HG02884 (cell line): ENCODE results near the gene REXO4.

Source experiments
- ATAC-seq: cut with Tn5 transposase; IDR thresholded peaks from one replicate; pipeline ENCODE4 v1.9.1; 2021; ENCODE audit warnings: mild to moderate bottlenecking, moderate library complexity; ENCODE audit not compliant: unreplicated experiment

Gene REXO4

DNA sequence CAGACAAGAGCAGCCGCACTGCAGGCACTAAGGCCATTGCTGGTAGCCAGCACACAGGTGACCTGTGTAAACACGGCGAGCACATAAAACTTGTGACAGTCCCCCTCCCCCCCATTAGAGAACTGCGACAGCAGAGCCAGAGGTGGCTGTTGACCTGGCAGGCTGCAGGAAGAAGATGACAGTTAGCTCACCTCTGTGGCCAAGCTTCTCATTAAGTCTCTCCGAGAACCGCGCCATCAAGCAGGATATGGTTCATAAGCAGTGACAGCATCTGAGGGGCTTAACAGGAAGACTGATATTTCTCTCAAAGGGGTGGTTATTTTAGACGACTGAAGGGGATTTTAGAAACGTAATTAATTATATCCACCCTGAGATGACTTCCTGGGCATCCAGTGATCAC, 47.1 kb downstream of the REXO4 start:
- no peak for ATAC-seq

DNA sequence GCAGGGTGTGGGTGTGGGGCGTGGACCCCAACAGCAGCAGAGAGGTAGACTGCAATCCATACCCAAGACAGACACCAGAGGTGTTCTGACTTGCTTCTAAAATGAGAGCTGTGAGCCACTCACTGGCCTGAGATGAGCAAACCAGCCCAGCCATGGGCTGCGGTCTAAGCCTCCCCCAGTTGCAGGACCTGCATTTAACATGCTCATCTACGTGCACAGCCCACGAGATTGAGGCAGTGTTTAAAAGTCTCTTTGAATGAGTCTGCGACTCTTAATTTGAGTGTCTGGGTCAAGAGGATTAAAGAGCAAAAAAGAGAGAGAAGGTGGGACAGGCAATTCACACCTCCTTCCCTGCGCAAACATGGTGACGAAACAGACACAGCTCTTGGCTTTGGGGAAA, 47.9 kb downstream of the REXO4 start:
- no peak for ATAC-seq

DNA sequence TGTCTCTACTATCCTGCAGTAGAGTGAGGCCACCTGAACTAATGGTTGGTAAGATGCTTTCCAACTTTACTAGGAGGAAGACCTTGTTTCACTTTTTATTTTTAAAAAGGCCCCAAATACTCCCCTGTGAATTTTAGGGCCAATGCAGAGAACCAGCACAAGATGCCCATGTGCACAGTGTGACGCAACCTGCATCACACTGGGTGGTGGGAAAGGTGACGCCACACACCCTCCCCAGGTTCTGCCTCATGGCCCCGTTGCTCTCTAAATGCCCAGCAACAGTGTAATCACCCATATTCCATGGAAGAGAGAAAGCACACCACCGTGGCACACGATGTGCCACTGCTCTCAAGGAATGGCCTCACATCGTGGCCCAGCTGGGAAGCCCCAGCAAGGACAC, 48.4 kb downstream of the REXO4 start:
- ATAC-seq: no peak

DNA sequence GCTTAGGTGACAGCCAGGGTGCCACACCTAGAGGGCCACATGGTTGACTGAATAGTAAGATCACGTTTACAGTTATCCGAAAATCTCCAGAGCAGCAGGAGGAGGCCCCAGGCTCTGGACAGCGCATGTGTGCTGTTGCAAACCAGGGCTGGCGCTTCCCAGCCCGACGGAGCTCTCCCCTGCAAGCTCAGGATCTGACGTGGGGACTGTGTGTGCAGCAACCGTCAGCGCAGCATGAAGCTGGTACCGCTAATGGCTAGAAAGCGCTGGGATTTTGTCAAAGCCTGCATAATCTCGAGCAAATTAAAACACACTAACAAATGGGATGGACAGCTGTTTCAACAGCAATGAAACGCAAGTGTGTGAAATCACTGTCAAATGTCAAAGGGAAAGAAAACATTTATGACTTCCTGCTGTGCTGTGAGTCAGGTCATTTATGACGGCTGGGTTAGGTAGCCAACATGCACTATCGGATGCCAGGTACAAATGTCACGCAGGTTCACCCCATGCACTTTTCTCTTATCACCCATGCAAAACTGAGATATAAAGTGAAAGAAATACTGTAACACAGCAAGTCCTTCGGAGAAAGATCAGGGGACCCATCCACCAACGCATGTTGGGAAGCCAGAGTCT, 49.4 kb downstream of the REXO4 start:
- no peak for ATAC-seq

DNA sequence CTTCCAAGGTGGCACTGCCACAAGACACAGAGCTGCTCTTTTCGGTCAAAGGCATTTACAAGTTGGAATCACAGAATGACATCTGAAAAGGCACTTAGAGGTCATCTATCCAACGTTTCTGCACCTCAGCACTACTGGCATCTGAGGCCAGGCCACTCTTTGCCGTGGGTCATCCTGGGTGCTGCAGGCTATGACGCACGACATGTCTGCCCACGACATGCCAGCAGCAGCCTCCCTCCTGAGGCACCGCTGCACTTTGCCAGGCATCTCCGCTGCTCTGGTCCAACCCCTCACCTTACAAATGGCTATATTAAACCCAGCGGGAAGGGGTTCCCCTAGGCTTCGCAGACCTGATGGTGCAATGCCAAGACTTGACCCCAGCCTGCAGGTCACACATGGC, 50.0 kb downstream of the REXO4 start:
- no peak for ATAC-seq

DNA sequence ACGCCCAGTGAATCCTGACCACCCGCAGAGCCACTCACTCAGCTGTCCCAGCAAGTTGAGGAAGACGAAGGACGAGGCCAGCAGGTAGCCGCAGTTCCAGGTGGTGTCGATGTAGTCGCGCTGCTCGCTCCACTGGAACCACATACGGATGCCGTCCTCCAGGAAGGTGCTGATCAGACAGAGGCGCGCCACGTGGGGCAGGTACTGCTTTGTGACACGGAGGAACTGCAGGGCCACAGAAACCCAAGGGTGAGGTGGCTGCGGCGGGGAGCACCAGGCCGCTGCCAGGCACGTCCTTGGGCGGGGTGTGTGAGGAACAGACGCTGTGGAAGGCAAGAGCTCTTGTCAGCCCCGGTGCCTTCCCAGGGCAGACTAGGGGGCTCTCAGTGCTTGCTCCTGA, 50.6 kb downstream of the REXO4 start:
- no peak for ATAC-seq

DNA sequence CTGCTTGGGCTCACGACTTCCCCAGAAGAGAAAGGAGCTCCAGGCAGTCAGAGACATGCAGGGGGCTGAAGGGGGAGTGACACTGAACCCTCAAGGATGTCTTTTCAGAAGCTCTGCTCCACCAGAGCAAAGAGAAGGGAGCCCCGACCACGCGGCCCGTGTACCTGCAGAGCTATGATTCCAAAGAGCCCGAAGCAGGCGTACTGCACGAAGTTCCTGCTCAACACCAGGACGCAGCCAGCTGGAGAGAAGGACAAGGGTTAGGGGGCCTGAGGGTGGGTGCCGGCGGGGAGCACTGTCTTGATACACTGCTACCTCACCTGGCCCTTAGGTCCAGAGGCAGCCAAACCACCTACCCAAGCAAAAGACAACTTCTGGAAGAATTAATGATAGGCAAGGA, 51.4 kb downstream of the REXO4 start:
- ATAC-seq: no peak

DNA sequence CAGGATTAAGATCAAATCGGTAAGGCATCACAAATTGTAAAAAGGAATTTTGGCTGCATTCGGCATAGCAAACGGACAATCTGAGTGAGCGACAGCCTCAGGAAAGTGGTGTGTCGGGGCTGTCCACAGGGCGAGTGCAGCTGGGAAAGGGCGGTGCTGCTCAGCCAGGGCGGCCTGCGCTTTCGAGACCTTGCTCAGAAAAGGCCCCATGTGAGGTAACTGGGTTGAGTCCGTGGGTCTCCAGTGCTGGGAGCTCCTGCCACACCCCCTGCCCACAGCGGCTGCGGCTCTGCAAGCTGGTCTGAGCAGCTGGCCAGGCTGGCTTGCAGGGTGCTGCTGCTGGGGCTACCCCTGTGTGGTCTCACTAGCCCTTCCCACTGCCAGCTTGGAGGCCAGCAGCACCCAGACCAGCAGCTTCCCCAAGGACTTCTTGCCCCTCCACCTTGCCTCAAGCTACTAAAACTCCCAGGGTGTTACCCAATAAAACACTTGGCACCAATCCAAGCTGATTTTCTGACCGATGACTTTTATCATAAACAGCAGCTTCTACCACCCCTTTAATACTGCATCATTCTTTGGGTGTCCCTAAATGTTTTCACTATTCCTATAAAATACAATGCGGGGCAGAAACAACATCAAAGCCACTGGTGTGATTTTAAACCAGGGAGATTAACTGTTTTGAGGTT, 55.3 kb downstream of the REXO4 start:
- no peak for ATAC-seq

DNA sequence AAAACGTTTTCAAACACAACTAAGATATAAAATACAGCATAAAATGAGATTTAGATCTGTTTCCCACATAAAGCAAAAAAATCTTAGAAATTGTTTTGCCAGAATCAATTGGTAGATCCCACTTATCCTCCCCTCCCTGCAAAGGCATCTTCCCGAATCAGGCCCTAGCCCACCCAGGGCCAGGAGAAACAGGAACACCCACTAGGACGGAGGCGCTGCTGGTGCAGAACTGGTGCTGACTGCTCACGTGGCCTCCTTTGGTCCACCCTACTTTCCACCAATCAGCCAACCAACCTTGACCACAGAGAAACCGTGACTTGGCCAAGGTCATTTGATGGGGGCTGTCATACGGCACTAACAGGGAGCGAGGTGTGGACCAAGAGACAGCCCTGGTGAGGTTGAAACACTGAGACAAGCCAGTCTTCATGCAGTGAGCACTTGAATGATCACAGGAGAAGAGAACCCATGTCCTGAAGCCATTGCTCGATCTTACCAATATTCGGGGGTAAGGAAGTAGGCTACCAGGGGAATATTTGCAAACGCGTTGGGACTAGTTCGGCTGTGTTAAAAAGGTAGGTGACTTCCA, 56.2 kb downstream of the REXO4 start:
- ATAC-seq: no peak

DNA sequence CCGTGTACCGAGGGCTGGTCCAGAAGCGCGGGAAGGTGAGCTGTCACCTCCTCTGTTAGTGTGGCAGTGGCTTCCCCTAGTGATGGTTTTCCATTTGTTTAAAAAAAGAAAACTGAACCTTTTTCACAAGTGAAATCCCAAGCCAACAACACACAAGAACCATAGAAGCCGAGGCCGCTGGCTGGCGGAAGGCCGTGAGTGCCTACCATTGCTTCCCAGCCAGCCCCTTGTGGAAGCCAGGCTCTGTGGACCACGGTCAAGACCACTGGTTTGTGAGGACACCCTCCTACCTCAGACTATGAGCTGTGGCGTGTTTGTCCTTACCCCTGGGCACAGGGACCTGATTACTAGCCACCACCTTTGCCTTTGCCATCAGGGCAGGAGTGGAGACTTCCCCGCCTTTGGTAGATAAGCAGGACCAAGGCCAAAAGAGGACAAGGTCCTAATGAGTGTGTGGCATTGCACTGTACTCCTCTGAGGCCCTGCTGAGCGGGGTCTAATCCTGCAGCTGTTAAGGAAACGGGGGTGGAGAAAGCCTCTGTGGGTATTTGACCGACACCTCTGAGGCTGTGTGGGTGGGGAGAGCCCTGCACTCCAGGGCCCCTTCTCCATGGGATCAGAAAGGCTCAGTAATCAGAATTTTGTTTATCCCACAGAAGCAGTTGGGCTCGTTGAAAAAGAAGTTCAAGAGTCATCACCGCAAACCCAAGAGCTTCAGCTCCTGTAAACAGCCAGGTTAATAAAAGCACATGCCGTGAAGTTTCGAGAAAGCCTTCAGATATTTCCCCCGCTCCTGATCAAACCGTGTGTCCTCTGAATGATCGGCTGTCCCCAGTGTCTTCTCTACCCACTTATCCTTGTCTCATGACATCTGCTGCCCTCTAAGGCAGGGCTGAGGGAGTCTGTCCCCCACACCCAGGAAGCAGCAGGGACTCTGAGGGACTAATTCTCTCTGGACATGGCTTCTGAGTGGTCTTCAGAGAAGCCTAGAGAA, 57.1 kb downstream of the REXO4 start:
- ATAC-seq: no peak

DNA sequence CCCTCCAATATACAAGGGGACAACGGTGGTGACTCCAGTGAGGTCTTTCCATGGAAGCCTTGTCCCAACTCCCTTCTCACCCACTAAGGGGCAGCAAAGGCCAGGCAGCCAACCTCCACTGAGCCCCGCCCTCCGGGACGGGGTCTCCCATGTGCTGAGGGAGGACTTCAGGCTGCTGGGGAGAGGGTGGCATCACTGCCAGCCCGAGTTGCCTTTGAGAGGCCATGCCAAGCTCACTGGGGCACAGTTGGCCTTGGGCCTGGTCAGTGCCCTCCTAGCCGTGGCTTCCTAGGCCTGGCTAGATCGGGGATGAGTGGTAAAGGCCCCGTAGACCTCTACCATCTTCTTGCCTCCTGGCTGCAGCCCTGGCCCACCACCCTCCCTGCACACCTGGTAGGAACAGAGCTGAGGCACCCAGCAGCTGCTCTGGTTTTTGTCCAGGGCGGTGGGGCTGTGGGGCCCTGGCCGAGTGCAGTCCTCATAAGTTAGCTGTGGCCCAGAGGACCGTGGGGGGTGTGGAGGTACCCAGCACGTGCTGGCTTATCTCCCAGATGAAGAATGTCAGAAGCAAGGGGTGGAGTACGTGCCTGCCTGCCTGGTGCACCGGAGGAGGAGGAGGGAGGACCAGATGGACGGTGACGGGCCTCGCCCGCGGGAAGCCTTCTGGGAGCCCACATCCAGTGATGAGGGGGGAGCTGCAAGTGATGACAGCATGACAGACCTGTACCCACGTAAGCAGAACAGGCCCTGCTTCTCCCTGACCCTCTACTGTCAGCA, 58.2 kb downstream of the REXO4 start:
- no peak for ATAC-seq

DNA sequence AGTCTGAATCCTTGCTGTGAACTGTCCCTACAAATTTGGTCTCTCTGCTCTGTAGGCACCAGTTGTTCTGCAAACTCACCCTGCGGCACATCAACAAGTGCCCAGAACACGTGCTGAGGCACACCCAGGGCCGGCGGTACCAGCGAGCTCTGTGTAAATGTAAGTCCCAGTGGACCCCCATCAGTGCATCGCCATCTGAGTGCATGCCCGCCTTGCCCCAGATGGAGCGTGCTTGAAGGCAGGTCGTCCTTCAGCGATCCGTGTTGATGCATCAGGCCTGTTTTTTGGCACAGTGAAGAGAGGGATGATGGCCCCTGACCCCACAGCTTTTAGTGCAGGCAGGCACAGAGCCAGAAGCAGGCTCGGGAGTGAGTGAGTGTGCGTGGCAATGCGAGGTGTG, 60.2 kb downstream of the REXO4 start:
- ATAC-seq: no peak

DNA sequence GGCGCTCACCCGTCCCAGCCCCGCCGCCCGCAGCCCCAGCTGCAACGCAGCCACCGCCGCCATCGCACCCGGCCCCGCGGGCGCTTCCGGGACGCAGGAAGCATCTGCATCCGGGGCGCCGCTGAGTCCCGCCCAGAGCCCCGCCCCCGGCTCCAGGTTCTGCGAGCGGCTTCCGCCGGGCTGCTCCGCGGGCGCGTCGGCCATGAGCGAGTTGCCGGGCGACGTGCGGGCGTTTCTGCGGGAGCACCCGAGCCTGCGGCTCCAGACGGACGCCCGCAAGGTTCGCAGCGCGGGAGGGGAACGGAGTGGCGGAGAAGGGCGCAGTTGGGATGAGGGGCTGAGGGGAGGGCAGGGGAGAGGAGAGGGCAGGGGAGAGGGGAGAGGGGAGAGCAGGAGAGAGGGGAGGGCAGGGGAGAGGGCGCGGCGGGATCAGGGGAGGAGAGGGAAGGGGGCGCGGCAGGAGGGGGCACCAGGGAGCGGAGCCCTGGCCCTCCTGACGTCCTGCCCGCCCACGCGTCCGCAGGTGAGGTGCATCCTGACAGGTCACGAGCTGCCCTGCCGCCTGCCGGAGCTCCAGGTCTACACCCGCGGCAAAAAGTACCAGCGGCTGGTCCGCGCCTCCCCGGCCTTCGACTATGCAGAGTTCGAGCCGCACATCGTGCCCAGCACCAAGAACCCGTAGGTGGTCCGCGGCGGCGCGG, 61.3 kb downstream of the REXO4 start, which contains the start of the genes SURF1 and SURF2:
TSS of gene SURF1 (minus strand) at position 97 of the 701 bp plus-strand sequence. CDS start at position 63, 34 bp downstream.
TSS of gene SURF2 (plus strand) at position 160 of the 701 bp plus-strand sequence. CDS start at position 203, 43 bp downstream.
- ATAC-seq: no peak
